Loucy (cell line): ENCODE results near the gene ASB10.

Experiments
- CTCF ChIP-seq: fragments of 200-600 bp; sonication (generic); conservative IDR thresholded peaks from 2 replicates; pipeline ENCODE4 v1.5.1; 2014; ENCODE audit warnings: mild to moderate bottlenecking, antibody characterized with exemption, low read length
- EZH2phosphoT487 ChIP-seq: fragments of 200-600 bp; IDR thresholded peaks from 2 replicates; pipeline ENCODE4 v1.6.1; 2018; ENCODE audit warnings: antibody characterized with exemption, mild to moderate bottlenecking, moderate library complexity, borderline replicate concordance

GRCh38 chr7:151191544-151191943 is 4.5 kb upstream of the ASB10 start:
- TF ChIP-seq CTCF (no peak), EZH2phosphoT487 (no peak)
